Skeletal muscle satellite cell (primary cell): ENCODE data around the gene MAT1A.

Experiments
- H3K27me3 ChIP-seq: 2 replicates; pipeline ENCODE4 v1.7.0; 2013; ENCODE audit warnings: low read length; ENCODE audit not compliant: control insufficient read depth, insufficient read depth
- H3K36me3 ChIP-seq: 2 replicates; pipeline ENCODE4 v1.7.0; 2013; ENCODE audit warnings: mild to moderate bottlenecking, control low read depth, low read length; ENCODE audit not compliant: insufficient read depth
- H3K4me1 ChIP-seq: 2 replicates; pipeline ENCODE4 v1.7.0; 2013; ENCODE audit warnings: low read length; ENCODE audit not compliant: control insufficient read depth, insufficient read depth
- H3K4me2 ChIP-seq: 2 replicates; pipeline ENCODE4 v1.7.0; 2013; ENCODE audit warnings: mild to moderate bottlenecking, low read length
- H3K4me3 ChIP-seq: 2 replicates; pipeline ENCODE4 v1.7.0; 2013; ENCODE audit warnings: low read length
- H3K9ac ChIP-seq: 2 replicates; pipeline ENCODE4 v1.7.0; 2013; ENCODE audit warnings: mild to moderate bottlenecking, low read depth, low read length, moderate library complexity
- H3K9me3 ChIP-seq: replicated peaks from 2 replicates; pipeline ENCODE4 v1.7.0; 2013; ENCODE audit warnings: mild to moderate bottlenecking, control low read depth, low read length

MAT1A gene

DNA sequence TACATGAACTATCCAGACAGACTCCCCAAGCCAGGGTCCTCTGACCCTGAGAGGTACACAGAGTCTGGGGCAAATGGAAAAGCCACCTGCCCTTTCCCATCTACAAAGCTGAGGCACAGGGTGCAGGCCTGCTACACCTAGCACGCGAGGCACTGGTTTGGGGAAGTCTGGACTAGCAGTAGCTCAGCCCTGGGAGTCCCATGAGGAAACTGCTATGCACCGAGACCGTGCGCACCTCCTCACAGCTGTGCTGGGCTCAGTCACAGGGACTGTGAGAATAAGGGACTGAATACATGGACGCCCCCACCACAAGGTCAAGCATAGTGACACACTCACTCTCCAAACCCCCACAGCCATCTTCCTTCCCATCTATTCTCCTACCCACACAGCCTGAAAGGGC, 8.2 kb downstream of the MAT1A start:
- Histone ChIP-seq H3K4me2 (no peak overlapping the region), H3K4me1 (no peaks in the 10 kb centered on the region), H3K9me3 (no peaks in the 10 kb centered on the region), H3K36me3 (no peaks in the 10 kb centered on the region), H3K27me3 (peaks cover 30% of the 10 kb centered on the region), H3K4me3 (no peak overlapping the region), H3K9ac (no peak overlapping the region)

DNA sequence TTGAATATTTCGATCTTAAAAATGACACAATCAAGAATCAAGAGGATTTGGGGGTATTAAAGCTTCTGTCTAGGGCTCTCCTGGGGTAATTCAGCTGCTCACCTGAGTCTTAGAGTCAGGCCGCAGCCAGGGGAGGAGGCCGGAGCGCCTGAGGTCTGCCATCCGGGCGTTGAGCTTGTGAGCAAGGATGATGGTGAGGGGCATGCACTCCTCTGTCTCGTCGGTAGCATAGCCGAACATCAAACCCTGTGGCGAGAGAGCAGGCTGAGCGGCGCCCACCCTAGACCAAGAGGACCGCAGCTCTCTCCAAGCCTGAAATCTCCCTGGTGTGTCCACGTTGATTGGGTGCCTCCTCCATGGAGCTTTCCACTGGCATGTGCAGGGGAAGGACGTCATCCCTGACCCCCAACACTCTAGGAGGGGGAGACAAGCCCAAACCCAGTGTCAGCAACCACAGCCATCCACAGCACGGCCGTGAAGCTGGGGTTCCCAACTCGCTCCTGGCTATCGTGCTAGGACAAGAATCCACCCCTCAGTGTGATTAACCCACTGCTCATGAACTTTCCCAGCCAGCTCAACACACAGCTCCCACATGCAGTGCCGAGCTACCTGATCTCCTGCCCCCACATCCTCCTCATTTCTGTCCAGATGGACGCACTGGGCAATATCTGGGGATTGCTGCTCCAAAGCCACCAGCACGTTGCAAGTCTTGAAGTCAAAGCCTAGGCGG, 9.2 kb downstream of the MAT1A start:
- H3K27me3 ChIP-seq, result peaks cover 30% of the 10 kb centered on the region
- no peaks in the 10 kb centered on the region for H3K4me1 ChIP-seq
- H3K4me3 ChIP-seq, result no peak overlapping the region
- no peak overlapping the region for H3K9ac ChIP-seq
- H3K36me3 ChIP-seq, result no peaks in the 10 kb centered on the region
- H3K4me2 ChIP-seq, result no peak overlapping the region
- no peaks in the 10 kb centered on the region for H3K9me3 ChIP-seq

DNA sequence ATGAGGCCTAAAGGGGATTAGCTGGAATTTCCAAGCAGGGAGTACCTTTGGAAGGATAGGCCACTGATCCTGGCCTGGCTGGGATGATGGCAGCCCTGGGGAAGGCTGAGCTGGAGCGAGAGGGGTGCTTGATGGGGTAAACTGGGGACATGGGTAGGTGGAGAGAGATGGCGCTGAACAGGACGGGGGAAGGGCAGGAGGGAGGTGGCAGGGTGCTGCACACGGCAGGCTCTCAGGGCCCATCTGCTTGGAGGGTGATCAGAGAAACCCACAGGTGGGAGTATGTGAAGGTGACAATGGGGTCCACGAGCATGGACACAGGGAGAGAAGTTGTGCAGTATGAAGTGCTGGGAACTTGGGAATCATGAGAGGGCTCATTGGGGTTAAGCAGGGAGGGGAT, 10.3 kb downstream of the MAT1A start:
- Histone ChIP-seq H3K36me3 (no peaks in the 10 kb centered on the region), H3K27me3 (peaks cover 25% of the 10 kb centered on the region), H3K4me3 (no peak overlapping the region), H3K9ac (no peak overlapping the region), H3K9me3 (no peaks in the 10 kb centered on the region), H3K4me2 (no peak overlapping the region), H3K4me1 (no peaks in the 10 kb centered on the region)

DNA sequence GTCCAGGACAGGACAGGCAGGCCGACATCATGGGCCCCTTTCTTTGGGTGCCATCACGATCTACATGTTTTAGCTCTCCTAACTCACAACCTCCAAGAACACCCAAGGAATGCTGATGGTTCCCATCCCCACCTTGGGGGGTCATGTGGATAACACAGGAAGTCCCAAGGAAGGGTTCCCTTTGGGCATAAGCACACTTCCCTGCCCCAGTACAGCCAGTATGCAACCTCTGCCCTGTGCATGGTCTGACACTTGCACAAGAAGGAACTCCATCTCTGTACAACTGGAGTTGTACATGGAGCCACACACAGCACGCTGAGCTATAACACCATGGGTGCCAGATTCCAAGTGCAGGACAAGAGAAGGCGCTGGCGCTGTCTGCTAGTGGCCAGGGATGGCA, 11.0 kb downstream of the MAT1A start:
- Histone ChIP-seq H3K9me3 (no peaks in the 10 kb centered on the region), H3K4me3 (no peak overlapping the region), H3K9ac (no peak overlapping the region), H3K27me3 (peaks cover 25% of the 10 kb centered on the region), H3K4me1 (no peaks in the 10 kb centered on the region), H3K36me3 (no peaks in the 10 kb centered on the region), H3K4me2 (no peak overlapping the region)

DNA sequence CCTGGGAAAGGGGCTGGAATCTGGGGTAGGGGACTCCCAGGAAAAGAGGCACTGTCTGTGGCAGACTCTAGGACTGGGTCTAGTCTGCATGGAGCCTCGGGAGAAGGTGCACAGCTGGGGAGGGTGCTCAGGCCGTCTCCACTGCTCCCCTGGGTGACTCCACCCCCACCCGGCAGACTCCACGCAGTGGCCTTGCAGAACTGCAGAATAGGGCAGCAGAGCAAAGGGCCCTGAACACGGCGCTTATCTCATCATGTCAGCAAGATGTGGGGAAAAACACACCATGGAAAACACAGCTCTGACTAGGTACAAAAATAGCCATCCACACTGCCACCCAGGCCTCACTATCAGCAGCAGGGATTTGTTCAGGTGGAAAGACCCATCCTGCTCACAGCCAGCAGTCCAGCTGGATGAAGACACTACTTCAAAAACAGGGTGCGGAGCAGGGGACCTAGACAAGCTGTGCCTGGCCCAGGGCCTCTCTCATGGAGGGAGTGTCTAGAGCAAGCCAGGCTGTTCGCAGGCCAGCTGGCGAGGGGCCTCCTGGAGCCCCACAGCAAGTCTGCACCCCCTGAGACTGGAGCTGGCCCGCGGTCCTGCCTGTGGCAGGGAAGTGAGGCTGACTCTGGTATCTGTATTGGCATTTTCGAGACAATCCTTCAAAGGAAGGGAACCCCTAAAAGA, 11.7 kb downstream of the MAT1A start:
- peaks cover 25% of the 10 kb centered on the region for H3K27me3 ChIP-seq
- H3K9me3 ChIP-seq, result no peaks in the 10 kb centered on the region
- H3K36me3 ChIP-seq, result no peaks in the 10 kb centered on the region
- H3K4me3 ChIP-seq, result no peak overlapping the region
- H3K9ac ChIP-seq, result no peak overlapping the region
- no peak overlapping the region for H3K4me2 ChIP-seq
- no peaks in the 10 kb centered on the region for H3K4me1 ChIP-seq

DNA sequence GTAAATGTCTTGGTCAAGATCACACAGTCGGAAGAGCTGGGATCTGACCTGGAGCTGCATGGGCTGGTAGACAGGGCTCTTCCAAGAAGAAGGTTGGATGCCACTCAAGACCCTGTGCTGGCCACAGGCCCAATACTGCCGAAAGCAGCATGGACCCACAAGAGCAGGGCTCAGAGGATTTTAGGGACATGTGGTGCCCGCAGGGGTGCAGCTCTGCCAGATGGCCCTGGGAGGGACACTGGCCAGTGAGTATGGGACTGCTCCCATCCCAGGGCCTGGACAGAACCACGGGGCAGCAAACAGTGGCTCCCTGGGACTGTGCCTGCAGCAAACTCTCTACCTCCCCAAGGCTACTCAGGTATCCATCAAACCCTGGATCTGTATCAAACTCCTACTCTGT, 12.4 kb downstream of the MAT1A start:
- H3K27me3 ChIP-seq, result peaks cover 20% of the 10 kb centered on the region

DNA sequence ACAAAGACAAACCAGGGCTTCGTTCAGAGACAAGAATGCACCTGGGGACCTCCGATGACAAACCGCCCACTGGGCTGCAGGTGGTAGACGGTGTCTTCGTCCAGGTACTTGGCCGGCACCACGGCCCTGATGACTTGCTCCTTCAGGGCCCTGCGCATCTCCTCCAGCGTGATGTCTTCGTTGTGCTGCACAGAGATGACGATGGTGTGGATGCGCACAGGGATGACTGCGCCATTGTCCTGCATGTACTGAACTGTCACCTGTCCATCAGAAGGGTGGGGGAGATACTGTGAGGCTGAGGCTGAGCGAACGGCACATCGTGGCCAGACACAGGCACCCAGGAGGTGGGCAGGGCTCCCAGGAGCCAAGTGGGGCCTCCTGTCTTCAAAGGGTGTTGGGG, 13.1 kb downstream of the MAT1A start:
- H3K36me3 ChIP-seq, result no peaks in the 10 kb centered on the region
- H3K4me3 ChIP-seq, result no peak overlapping the region
- no peak overlapping the region for H3K4me2 ChIP-seq
- no peaks in the 10 kb centered on the region for H3K9me3 ChIP-seq
- no peak overlapping the region for H3K9ac ChIP-seq
- no peaks in the 10 kb centered on the region for H3K4me1 ChIP-seq
- peaks cover 18% of the 10 kb centered on the region for H3K27me3 ChIP-seq

More for the DNA sequence above, 12.4 kb downstream of the MAT1A start:
- Histone ChIP-seq H3K9ac (no peak overlapping the region), H3K36me3 (no peaks in the 10 kb centered on the region), H3K4me1 (no peaks in the 10 kb centered on the region), H3K4me3 (no peak overlapping the region), H3K4me2 (no peak overlapping the region), H3K9me3 (no peaks in the 10 kb centered on the region)

DNA sequence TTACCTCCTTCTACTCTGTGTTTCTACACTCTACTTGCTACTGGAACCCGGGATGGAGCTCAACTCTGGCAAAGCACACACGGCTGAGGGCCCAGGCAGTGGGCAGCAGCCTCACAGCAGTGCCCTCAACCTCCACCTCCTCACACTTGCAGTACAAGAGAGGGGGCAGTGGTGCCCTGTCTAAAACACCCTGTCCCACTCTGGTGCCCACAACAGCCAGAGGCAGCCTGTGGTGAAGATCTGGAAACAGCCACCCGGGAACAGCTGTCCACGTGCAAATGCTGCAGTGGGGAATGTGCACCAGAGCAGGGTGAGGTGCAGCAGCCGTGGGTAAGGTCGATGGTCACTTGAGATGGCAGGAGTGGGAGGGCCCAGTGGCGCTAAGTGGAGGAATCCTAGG, 13.7 kb downstream of the MAT1A start:
- H3K4me1 ChIP-seq, result no peaks in the 10 kb centered on the region
- peaks cover 21% of the 10 kb centered on the region for H3K27me3 ChIP-seq
- no peaks in the 10 kb centered on the region for H3K9me3 ChIP-seq
- no peaks in the 10 kb centered on the region for H3K36me3 ChIP-seq
- no peak overlapping the region for H3K4me2 ChIP-seq
- H3K4me3 ChIP-seq, result no peak overlapping the region
- no peak overlapping the region for H3K9ac ChIP-seq

DNA sequence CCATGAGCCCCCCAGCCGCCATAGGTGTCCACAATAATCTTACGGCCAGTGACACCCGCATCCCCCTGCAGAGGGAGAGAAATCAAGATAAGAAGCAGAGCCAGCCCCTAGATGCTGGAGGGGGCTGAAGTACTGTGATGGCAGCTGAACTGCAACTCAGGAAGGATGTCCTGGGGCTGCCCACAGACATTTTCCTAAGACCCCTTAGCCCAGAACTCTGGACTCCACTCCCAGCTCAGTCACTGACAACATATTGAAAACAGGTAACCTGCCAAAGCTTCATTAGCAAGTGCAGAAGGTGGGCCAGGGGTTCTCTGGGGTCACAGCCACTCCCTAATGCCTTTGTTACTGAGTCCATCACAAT, 14.3 kb downstream of the MAT1A start:
- Histone ChIP-seq H3K36me3 (no peaks in the 10 kb centered on the region), H3K4me3 (no peak overlapping the region), H3K9me3 (no peaks in the 10 kb centered on the region), H3K9ac (no peak overlapping the region), H3K4me2 (no peak overlapping the region), H3K27me3 (peaks cover 21% of the 10 kb centered on the region), H3K4me1 (no peaks in the 10 kb centered on the region)

DNA sequence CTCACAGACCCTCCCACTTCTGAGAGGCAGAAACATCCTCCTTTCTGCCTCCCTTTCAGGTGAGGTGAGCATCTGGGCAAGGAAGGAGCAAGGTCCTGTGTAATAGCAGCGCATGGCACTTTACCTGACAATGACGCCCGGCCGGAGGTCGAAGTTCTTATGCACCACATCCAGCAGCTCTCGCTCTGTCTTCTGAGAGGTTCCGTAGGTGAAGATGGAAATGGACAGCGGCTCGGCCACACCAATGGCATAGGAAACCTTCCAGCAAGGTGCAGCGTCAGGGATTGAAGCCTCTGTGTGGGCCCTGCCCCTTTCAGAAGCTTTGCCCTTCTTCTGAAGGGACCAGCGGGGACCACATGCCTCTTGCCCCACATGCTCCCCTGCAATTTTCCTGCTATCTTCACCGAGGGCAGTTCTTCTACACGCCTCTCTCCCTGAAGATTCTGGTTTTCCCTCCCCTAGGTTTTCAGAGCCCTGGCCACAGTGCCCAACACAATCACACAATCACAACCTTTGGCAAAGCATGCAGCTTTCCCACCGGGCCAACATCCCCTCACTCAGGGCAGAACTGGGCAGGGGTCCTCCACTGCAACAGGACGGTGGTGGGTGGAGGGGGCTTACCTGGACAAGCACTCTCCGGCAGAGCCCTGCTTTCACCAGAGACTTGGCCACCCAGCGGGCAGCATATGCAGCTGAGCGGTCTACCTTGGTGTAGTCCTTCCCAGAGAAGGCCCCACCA, 14.9 kb downstream of the MAT1A start:
- H3K9ac ChIP-seq, result no peak overlapping the region
- no peak overlapping the region for H3K4me2 ChIP-seq
- no peaks in the 10 kb centered on the region for H3K4me1 ChIP-seq
- no peaks in the 10 kb centered on the region for H3K9me3 ChIP-seq
- peaks cover 21% of the 10 kb centered on the region for H3K27me3 ChIP-seq
- no peaks in the 10 kb centered on the region for H3K36me3 ChIP-seq
- H3K4me3 ChIP-seq, result no peak overlapping the region

DNA sequence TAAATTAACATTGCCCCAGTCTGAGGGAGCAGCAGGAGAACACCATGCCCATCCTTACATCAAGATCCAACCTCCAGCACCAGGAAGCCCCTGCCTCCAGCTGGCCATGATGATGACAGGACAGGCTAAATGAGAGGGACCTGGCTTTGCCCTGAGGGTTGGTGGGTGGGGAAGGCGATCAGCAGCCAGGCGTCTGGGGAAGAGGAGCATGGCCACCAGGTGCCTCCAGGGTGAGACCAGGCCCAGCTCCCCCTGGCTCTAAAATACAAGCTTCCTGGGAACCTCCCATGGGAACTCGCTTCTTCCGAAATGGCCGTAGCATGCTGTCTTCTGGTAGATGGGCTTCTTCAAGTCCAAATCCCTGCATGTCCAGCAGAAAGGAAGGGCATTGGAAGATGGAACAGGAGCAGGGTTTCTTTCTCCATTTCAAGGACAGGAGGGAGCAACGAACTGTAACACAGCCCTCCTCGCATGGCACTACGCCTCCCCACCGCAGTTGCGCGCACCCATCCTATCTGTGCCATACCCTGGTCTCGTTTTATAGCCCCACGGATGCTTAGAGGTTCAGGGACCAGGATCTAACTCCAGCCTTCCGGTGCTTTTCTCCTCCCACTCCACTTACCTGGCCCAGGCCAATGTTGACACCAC, 15.8 kb downstream of the MAT1A start:
- H3K4me3 ChIP-seq, result no peak overlapping the region
- H3K9me3 ChIP-seq, result no peaks in the 10 kb centered on the region
- H3K4me1 ChIP-seq, result no peaks in the 10 kb centered on the region
- H3K9ac ChIP-seq, result no peak overlapping the region
- no peaks in the 10 kb centered on the region for H3K36me3 ChIP-seq
- no peak overlapping the region for H3K4me2 ChIP-seq
- H3K27me3 ChIP-seq, result peaks cover 21% of the 10 kb centered on the region
